AG04449 (cell line): ENCODE measurements around the gene ALDH1A3.

Experiments
- CTCF ChIA-PET: fragments of 350-600 bp; formaldehyde crosslinking; extraction: SDS; loops from one replicate; lab custom pipeline; 2021; ENCODE audit warnings: antibody characterized with exemption; lab: Yijun Ruan, JAX
- POLR2A ChIA-PET: fragments of 400-600, 350-600 bp; formaldehyde crosslinking; extraction: SDS; loops from one replicate; lab custom pipeline; 2020; ENCODE audit warnings: antibody characterized with exemption, inconsistent platforms; lab: Yijun Ruan, JAX
- DNase-seq: peaks from one replicate; pipeline ENCODE4 v3.0.0-alpha.2; 2010; ENCODE audit warnings: low read depth, low spot score
- H3K4me3 ChIP-seq: 2 replicates; pipeline ENCODE4 v1.5.1; 2011; ENCODE audit warnings: low read depth, mild to moderate bottlenecking, control low read depth, low read length
- TF ChIP-seq, protein P1 (sequence below): IDR thresholded peaks from one replicate; pipeline ENCODE4 v1.5.1; 2011; ENCODE audit warnings: mild to moderate bottlenecking, moderate library complexity, low read length, control low read depth, inconsistent platforms; ENCODE audit not compliant: insufficient read depth; ENCODE audit errors: missing control alignments

ALDH1A3 gene

DNA sequence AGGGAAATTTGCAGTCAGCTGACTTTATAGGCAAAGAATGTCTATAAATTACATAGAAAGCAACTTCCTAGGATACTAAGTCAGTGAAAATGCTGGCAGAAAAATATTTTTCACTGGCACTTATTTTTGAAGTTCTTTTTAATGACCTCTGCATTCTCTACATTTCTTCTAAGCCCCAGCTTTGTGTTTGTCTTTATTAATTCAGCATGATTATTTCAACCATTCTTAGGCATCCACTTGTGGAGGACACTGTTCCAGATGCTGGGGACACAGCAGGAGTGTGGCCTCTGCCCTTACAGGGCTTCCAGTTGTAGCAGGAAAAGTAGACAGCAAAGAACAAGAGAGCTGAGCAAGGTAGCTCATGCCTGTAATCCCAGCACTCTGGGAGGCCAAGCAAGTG lies 54.5 kb downstream of the ALDH1A3 start:
- no peak for DNase-seq
- TF ChIP-seq, protein P1, sequence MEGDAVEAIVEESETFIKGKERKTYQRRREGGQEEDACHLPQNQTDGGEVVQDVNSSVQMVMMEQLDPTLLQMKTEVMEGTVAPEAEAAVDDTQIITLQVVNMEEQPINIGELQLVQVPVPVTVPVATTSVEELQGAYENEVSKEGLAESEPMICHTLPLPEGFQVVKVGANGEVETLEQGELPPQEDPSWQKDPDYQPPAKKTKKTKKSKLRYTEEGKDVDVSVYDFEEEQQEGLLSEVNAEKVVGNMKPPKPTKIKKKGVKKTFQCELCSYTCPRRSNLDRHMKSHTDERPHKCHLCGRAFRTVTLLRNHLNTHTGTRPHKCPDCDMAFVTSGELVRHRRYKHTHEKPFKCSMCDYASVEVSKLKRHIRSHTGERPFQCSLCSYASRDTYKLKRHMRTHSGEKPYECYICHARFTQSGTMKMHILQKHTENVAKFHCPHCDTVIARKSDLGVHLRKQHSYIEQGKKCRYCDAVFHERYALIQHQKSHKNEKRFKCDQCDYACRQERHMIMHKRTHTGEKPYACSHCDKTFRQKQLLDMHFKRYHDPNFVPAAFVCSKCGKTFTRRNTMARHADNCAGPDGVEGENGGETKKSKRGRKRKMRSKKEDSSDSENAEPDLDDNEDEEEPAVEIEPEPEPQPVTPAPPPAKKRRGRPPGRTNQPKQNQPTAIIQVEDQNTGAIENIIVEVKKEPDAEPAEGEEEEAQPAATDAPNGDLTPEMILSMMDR, result no peak
- ChIA-PET POLR2A (no interaction called here), CTCF (interaction anchor here (1.3 to 1.8 kb wide), 4 partner anchors 15 to 74 kb away, joined by 3 to 8 read pairs (median 6); partner anchors contain the start of gene LRRK1)
- H3K4me3 ChIP-seq, result no peak overlapping the region

DNA sequence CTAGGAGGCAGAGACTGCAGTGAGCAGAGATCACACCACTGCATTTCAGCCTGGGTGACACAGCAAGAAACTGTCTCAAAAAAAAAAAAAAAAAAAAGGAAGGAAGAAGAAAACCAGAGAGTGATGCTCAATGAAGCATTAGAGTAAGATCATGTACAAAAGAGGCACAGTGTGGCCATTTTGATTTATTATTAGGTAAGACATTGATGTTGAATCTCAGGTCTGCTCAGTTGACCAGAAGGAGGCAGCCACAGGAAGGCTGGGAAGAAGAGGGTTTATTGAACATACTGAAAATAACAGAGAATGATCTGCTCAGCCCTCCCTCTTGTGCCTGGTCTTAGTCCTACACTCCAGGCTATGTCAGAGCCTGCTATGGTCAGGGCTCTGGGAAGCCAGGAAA lies 55.1 kb downstream of the ALDH1A3 start:
- TF ChIP-seq, protein P1, result no peak
- POLR2A ChIA-PET, result no interaction called here
- no peak overlapping the region for H3K4me3 ChIP-seq
- DNase-seq, result no peak
- CTCF ChIA-PET, result interaction anchor here (1.3 to 1.5 kb wide), 2 partner anchors 23 to 72 kb away, joined by 3 to 5 read pairs; no protein-coding TSS in a partner anchor

DNA sequence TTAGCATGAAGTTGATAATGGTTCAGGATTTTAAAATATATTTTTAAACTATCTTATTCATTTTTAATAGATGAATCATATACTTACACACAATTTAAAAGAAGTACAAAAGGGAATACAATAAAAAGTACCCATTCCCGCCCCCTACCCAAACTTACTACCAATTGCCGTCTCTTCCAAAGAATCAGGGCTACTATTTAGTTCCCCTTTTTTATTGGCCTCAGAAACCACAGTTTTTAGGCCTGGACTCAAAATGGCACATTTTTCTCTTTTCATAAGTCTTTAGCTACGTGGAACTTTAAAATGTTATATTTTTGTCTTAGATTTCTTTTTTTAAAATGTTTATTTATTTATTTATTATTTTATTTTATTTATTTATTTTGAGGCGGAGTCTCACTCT lies 57.5 kb downstream of the ALDH1A3 start:
- H3K4me3 ChIP-seq, result no peak overlapping the region
- ChIA-PET POLR2A (no interaction called here), CTCF (interaction anchor here (4.0 kb wide), 1 partner anchor 71 kb away, joined by 21 read pairs; no protein-coding TSS in a partner anchor)
- DNase-seq, result no peak
- TF ChIP-seq, protein P1, result no peak

GRCh38 chr15:100939791-100940190 lies 60.2 kb downstream of the ALDH1A3 start:
- TF ChIP-seq, protein P1, result no peak
- no peak overlapping the region for H3K4me3 ChIP-seq
- POLR2A ChIA-PET, result no interaction called here
- DNase-seq, result no peak
- CTCF ChIA-PET, result no interaction called here

DNA sequence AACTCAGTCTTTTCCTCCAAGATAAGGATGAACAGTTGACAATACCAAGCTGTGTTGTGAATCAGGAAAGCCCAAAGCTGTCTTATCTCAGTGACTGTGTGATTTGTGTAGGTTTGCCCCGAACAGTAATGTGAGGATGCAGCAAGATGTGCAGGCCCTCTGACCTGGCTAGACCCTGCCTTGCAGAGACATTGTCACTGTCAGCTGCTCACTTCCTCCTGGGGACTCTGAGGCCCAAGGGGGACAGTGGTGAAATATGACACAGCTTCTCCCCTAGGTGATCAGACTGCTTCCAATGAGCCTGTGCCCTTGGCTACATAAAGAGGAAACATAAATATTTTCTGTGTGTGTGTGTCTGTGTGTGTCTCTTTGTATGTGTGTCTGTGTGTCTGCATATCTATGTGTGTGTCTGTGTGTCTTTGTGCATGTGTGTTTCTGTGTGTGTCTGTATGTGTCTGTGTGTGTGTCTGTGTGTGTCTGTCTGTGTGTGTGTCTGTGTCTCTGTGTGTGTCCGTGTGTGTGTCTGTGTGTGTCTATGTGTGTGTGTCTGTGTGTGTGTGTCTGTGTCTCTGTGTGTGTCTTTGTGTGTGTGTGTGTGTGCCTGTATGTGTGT lies 61.2 kb downstream of the ALDH1A3 start:
- CTCF ChIA-PET, result interaction anchor here (1.1 kb wide), 2 partner anchors 23 to 73 kb away, joined by 3 to 5 read pairs; no protein-coding TSS in a partner anchor

DNA sequence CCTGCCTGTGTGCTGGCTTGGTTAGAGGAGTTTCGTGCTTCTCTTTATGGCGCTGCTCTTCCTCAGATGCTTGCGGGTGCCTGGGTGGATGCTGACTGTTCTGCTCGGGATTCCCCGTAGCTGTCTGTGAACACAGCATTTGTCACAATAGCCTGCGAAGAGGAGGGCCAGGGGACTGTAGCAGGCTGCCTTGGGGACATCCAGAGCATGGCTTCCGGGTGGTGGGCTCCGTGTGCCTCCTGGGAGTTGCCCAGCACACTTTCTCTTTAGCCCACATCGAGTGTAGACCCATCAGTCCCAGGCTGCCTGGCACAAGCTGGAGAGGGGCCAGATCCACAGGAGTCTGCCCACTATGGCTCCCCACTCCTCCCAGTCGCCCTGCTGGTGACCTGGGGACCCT lies 61.9 kb downstream of the ALDH1A3 start:
- TF ChIP-seq, protein P1, result no peak
- DNase-seq, result no peak
- no peak overlapping the region for H3K4me3 ChIP-seq
- ChIA-PET POLR2A (no interaction called here), CTCF (interaction anchor here (1.4 to 4.4 kb wide), 2 partner anchors 24 to 67 kb away, joined by 5 to 33 read pairs; partner anchors contain the start of gene LRRK1)

More for the DNA sequence above, 61.2 kb downstream of the ALDH1A3 start:
- no peak overlapping the region for H3K4me3 ChIP-seq
- no peak for DNase-seq
- TF ChIP-seq, protein P1, result no peak
- POLR2A ChIA-PET, result no interaction called here
